ENCODE data around the gene CELA3B.
A peak's percentile ranks its signal among the peaks of the same experiment; 100 is the strongest.

The CELA3B gene

GRCh38 chr1:21933397-21934248, 43.2 kb upstream of the CELA3B start:
- Histone ChIP-seq H3K4me3 (peak overlapping the region; percentile 74), H3K27ac (peak overlapping the region; percentile 96 to 99)
- no peak for DNase-seq (ENCODE audit: low spot score)
- TF ChIP-seq CTCF (IDR thresholded peaks at IDR 0.05): no peak

GRCh38 chr1:21935393-21935804, 41.4 kb upstream of the CELA3B start:
- Histone ChIP-seq H3K27ac (peak overlapping the region; percentile 96 to 99), H3K4me3 (peak overlapping the region; percentile 74)
- no peak for DNase-seq (ENCODE audit: low spot score)
- no peak for TF ChIP-seq CTCF (IDR thresholded peaks at IDR 0.05)

- no peak for DNase-seq (ENCODE audit: low spot score)
- TF ChIP-seq CTCF (IDR thresholded peaks at IDR 0.05): no peak
- H3K27ac ChIP-seq: peak overlapping the region; percentile 96 to 99
- peak overlapping the region; percentile 74 for H3K4me3 ChIP-seq
These were observed 40.9 kb upstream of the CELA3B start for GRCh38 chr1:21935891-21936365.

GRCh38 chr1:21936366-21937031, 40.3 kb upstream of the CELA3B start:
- TF ChIP-seq CTCF (IDR thresholded peaks at IDR 0.05): no peak
- Histone ChIP-seq H3K4me3 (peak overlapping the region; percentile 74), H3K27ac (peak overlapping the region; percentile 96 to 99)
- DNase-seq (ENCODE audit: low spot score): no peak

GRCh38 chr1:21937034-21937371, 39.8 kb upstream of the CELA3B start, which contains the start of gene HSPG2:
HSPG2 (minus strand) TSS chr1:21937310; CDS start chr1:21937217, 93 bp downstream.
- DNase-seq (ENCODE audit: low spot score): no peak
- peak within 1 kb of the TSS; percentile 96 to 99 for H3K27ac ChIP-seq
- peak within 1 kb of the TSS; percentile 74 for H3K4me3 ChIP-seq
- TF ChIP-seq CTCF (IDR thresholded peaks at IDR 0.05): no peak

GRCh38 chr1:21937372-21938121, 39.3 kb upstream of the CELA3B start:
- H3K4me3 ChIP-seq: peak overlapping the region; percentile 74
- peak overlapping the region; percentile 85 to 99 for H3K27ac ChIP-seq
- no peak for TF ChIP-seq CTCF (IDR thresholded peaks at IDR 0.05)
- DNase-seq (ENCODE audit: low spot score): no peak
